Measurements from ENCODE around the gene PITRM1.

DNA sequence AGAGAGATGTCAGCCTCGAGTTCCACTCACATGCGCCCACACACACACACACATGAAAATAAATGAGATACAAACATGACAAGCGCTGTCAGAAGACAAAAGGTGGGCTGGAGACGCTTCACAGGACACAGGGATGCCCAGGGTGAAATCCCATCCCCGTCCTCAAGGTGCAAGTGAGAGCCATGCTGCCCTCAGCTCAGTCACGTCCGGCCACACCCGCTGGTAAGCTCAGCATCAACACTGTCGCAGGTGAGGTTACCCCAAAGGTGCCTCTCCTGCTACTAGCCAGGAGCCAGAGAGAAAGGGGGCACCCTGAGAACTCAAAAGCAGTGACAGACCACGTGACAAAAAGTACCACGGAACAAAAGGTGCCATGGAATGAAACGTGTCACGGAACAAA is 22.2 kb downstream of the PITRM1 start:
- TF ChIP-seq POLR2AphosphoS5 (IDR thresholded peaks at IDR 0.05; ENCODE audit: low read depth, low read length) (no peak), TAF1 (IDR thresholded peaks at IDR 0.05; ENCODE audit: borderline replicate concordance, low read depth, low read length) (no peak)
